HG03045 (cell line): ENCODE results near the gene ACKR1.

Experiments used
- ATAC-seq: cut with Tn5 transposase; IDR thresholded peaks from one replicate; pipeline ENCODE4 v1.9.1; 2021; ENCODE audit warnings: mild to moderate bottlenecking, moderate library complexity; ENCODE audit not compliant: unreplicated experiment

ACKR1 gene

DNA sequence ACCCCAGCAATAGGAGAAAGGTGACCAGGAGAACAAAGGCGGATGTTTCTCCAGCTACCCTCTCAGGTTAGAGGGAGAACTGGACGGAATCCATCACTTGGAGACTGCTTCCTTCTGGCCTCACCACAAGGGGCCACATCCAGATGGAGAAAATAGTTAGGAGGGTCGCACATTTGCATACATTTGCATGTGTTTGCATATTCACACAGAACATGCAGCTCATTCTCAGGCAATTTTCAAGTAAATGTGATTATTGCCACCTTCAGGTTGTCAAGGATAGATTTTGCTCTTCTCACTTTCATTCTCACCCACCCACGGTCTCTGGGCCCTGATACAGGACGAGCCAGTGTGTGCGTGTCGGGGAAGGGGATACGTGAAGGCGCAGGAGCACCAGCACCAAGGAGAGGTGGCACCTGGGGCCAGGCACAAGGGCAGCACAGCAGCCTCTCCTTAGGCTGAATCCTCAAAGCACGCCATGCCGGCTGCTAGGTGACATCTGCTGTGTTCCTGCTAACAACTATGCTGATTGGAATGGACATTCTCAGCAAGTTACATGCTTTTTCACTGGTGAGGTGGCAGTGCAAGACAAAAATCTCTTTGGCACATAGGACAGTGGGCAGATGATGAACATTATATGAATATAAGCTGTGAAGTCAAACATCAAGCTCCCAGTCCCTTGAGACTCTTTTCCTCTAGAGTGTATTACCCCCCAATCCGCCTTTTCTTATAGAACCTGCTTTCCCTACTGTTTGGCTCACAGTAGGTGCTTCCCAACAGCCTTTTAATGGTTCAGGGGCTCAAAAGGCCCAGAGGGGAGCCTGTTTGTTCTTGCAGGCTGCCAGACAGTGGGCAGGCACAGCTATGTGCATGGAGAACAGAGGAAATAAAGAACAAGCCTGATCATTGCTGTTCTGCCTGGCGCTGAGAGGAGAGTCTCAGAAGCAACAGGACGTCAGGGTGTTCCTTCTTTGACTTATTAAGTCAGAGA is 14.3 kb downstream of the ACKR1 start:
- ATAC-seq, result no peak

DNA sequence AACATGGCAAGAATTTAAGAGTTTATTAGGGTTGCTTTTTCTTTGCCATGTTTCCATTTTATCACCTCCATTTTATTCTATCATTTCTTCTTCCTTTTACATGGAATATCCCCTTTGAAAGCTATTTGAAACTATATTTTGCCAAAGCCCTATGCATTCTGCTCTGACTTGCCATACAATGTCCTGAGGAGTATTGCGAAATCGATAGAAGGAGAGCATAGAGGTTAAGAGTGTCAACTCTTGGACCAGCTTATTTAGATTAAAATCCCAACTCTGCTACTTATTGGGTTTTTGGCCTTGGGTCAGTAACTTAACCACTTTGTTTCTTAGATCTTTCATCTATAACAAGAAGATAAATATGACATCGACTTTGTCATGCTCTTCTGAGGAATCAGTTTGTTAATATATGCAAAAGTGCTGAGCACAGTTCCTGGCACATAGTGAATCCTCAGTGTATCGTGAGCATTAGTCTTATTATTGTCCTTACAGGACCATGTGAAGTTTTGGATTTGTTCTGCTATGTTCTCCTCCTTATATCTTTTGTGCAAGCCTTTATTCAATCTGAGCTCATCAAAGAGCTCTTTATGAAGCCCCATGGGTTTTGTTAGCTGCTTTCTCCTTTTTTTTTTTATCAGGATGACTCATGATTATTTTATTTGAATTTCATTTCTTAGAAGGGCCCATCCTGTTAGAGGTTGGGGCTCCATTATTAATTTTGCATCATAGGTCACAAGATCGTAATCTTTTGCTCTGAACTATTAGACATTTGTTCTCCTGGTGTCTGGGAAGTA is 17.6 kb downstream of the ACKR1 start:
- ATAC-seq, result no peak

DNA sequence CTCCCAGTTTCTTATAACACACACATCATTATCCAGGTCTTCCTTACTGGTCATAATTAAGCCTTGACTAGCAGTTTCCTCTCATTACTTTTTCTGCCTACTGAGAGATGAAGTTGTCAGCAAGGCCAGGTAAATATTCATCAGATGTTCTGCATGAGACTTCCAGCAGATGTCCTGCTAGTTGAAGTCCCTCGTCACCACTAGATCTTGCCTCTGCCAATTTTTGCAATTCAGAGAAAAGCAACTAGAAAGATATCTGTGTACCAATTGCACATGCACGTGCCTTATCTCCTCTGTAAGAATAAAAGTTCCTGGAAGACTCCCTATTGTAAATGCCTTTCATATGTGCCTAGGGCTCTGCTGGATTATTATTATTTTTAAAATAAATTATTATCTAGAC is 18.3 kb downstream of the ACKR1 start:
- no peak for ATAC-seq

DNA sequence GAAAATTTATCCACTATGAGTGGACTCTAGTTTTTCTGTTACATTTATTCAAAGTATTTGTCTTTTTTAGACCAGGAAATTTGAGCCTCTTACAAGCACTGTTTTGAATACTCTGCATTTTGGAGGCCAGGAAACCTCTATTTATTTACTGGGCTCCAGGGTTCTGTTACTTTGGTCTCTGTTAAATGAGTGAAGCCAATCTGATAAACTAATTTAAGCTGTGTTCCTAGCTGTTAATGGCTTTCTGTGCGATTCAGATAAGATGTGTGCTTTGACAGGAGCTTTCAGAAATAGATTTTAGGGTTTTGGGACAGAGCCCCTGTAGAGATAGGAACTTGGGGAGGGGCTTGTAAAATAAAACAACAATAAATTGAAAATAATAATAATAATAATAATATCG is 23.9 kb downstream of the ACKR1 start:
- ATAC-seq, result no peak

DNA sequence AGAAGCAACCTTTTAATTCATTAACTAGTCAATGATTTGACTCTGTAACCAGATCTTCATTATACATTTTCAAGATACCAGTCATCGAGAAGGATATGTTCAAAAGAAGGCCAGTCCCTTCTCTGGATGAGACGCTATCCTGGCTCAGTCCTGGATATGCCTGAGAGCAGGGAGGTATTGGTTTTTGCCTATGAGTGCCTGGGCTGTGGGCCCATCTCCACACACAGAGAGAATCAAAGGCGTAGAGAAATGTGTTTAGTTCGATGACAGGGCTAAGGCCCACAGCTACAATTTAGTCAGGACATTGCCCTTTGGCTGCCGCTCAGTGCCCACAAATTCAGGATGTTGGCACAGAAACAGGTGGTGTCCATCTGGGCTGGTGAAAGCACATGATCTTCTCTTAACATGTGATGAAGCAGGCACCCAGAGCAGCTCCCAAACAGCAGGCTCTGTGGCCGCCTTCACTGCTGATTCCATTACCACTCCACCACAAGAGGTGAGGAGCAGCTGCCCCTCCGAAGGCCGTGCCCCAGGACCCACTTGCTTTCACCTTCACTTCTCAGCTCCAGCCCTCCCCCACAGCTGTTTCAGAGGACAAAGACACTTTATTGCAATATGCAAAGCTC is 24.7 kb downstream of the ACKR1 start:
- ATAC-seq, result no peak

DNA sequence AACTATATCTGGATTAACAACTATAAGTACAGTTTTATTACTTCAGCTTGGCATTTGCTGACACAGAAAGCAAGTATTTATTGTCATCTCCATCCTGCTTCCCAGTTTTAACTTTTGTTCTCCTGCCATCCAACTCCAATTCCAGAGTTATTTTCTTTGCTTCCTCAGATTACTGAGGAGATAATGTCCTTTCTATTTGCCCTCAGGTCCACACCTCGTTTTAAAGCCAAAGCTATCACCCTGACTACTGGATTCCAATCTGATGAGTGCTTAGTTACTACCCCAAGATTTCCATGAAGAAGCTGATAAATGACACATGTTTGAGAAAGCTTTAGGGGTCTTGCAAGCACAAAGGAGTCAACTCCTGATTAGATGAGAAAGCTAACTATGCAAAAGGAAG is 25.2 kb downstream of the ACKR1 start:
- ATAC-seq, result no peak

DNA sequence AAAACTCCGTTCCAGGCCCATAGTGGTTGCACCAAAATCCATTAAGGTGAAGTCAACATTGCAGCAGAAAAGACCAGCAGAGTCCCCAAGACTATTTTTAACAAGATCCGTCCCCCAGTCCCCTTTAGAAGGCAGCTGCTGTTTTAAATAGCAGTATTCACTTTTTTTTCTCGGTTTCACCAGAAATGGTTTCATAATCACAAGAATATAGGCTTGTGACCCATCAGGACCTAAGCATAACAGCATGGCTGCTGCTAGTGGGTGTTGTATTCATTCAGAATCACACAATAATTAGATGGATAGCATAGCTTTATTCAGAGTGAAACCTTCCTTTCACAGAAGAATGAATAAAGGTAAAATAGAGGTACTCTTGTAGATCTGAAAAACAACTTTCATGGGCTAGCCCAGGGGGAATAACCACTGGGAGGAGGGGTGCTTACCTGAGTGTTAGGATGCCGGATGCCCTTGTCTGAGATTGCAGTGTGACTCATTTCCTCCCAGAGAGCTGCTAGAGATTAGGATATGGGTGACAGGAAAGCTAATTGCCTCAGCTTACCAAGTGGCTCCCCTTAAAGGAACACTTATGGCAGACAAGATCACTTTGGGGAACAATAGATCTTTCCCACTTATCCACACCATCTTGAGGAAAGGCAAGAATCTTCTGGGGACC is 35.0 kb downstream of the ACKR1 start:
- no peak for ATAC-seq

DNA sequence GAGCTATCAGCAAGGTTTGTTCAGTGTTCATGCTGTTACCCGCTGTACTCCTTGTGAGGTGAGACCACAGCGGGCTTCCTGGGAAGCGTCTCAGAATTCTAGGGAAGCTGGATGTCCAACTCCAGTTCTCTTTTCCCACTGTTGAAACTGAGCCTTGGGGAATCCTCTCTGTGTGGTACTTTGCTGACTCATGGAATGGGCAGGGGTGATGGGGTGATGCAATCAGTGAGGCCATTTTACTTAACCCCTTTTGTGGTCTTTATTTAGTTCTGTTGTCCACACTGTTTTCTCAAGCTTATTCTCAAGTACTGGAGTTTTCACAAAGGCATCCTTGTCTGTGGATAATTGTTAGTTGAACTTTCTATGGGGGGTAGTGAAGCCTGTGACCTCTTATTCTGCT is 42.6 kb downstream of the ACKR1 start:
- ATAC-seq, result no peak

DNA sequence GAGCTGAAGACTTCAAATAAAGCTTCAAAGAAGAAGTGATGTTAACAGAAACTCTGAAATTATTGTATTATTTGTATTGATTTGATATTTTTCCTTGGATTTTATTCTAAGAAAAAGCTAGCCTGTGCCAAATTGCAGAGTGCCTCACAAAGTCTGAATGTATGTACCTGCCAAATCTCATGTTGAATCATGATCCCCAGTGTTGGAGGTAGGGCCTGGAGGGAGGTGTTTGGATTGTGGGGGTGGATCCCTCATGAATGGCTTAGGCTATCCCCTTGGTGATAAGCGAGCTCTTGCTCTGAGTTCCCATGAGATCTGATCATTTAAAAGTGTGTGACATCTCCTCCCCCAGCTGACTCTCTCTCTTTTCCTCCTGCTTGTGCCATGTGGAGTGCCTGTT is 43.6 kb downstream of the ACKR1 start:
- ATAC-seq, result no peak

DNA sequence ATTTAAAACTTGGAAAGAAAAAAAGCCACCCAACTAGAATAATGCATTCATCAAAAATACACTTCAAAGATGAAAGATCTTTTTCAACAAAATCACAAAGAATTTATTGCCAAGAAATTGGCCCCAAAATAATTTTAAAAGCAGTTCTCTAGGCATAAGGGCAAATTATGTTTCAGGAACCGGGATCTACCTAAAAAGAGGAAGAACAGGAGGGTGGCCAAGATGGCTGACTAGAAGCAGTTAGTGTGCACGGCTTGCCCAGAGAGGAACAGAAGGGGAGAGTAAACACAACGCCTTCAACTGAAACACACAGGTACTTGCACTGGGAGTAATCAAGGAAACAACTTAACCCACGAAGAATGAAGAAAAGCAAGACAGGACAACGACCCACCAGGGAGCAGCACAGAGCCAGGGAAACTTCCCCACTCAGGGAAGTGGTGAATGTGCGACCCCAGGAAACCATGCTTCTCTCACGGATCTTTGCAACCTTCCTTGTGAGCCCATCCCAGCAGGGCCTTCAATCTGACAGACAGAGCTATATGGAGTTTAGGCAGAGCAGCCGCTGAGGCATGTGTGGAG is 46.1 kb downstream of the ACKR1 start:
- ATAC-seq, result no peak
